Colon (tissue), 2 donors: ENCODE data around the gene ST3GAL2.
"Not testable (repeated sequence)": the region's sequence is repeated elsewhere in the genome, so short reads cannot be mapped to it uniquely, and the experiment has no call there.

Source experiments
- FAIRE-seq: peaks from 2 replicates; lab custom pipeline; 2012; peaks lifted over from hg19 to GRCh38; lab: Jason Lieb, UNC
- donor health status: control.
- donor health status: control.

Gene ST3GAL2

DNA sequence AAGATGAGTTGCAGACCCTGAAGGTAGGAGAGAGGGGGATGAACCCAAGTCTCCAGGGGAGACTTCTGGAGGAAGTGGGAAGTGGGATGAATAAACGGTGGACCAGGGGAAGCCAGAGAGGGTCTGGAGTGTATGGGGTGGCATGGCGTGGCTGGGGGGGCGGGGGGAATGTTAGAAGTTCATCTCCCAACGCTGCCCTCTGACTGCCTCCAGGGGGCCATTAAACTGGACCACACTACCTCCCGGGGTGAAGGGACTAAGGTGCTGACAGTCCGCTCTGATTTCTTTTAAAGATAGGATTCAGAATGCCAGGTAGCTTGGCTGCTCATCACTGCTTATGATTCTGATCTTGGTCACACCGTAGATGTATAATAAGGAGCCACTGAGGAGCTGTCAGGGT is 21.2 kb downstream of the ST3GAL2 start:
- no peak for FAIRE-seq

DNA sequence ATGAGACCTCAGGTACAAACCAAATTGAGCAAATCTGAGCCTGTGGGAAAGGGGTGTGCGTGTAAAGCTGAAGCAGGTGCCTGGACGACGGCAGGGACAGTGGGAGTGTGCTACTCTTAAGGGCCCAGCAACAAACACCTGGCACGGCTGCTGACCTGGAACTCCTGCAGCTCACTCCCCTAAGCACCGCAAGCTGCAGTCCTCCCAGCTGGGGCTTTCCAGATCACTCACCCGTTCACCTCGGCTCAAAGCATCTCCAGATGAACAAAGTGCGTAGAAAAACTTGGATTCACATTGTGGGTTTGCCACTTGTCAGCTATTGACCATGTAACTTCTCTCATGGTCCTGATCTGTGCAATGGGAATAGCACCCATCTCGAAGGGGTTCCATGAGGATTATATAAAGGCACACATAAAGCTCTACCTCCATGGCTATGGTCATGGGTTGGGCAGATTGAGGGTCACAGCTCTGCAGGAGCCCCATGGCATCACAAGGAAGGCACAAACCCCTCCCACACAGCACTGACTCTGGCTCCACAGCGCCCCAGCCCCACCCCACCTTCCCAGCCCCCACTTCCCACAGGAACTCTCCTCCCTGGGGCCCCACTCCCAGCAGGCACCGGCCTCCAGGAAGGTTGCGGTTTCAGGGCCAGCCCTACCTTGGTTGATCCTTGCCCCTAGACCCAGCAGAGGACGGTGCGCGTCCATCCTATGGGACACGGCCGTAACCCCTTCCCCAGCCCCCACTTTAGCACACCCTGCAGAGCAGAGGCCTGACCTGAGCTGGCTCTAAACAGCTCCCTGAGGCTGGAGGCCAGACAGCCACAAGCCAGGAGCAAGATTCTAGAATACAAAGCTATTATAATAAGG is 21.9 kb downstream of the ST3GAL2 start:
- no peak for FAIRE-seq

DNA sequence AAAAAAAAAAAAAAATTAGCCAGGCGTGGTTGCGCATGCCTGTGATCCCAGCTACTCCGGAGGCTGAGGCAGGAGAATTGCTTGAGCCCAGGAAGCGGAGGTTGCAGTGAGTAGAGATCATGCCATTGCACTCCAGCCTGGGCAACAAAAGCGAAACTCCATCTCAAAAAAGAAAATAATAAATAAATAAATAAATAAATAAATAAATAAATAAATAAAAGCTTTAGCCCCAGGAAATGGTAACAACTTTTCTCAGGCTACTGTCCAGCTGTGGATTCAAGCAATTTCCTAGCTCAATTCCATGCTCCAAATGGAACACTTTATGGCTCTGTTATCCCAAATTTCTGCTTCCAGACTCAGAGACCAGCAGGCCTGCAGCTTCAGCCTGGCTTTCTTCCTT is 25.3 kb downstream of the ST3GAL2 start:
- FAIRE-seq: not testable (repeated sequence)

DNA sequence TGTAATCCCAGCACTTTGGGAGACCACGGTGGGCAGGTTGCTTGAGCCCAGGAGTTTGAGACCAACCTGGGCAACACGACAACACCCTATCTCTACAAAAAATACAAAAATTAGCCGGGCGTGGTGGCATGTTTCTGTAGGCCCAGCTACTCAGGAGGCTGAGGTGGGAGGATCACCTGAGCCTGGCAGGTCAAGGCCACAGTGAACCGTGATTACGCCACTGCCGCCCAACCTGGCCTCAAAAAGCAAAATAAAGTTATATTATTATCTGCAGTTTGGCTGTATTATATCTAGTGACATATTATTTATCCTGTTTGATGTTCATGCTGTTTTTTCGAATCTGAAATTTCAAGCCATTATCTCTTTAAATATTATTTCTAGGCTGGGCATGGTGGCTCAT is 26.5 kb downstream of the ST3GAL2 start:
- no peak for FAIRE-seq

DNA sequence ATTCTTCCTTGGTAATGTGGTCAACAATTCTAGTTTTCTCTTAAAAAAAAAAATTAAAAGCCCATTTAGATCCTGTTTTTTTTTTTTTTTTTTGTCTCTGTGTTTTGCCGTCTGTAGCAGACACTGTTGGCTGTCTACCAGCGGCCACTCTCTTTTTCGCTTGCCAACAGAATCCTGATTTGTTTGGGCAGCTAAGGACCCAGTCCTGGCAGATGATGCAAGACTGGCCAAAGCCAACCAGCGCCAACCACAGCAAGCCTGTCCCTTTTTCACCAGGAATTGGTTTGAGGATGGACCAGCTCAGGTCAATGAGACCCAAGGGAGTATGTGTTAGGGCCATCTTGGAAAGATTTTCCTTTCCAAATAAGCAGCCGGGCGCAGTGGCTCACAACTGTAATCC is 28.2 kb downstream of the ST3GAL2 start:
- FAIRE-seq: no peak

DNA sequence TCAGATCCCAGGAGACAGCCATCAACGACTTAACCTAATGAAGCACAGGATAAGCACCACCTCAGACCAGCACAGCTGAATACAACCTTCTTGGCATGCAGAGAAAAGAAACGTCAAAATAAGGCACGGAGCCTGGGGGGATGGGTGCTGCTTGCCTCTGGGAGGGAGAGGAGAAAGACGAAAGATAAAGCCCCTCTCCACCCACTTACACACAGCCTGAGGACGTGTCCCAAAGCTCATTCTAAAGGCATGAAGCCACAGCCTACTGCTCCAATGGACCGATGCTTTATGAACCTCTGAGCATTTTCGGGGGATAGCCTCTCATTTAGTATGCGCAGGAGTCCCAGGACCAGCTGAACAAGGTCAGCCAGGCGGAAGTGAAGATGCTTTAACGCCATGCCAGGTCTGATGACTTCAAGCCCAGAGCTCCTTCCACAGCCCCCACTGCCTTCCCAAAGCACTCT is 31.1 kb downstream of the ST3GAL2 start:
- FAIRE-seq: no peak

DNA sequence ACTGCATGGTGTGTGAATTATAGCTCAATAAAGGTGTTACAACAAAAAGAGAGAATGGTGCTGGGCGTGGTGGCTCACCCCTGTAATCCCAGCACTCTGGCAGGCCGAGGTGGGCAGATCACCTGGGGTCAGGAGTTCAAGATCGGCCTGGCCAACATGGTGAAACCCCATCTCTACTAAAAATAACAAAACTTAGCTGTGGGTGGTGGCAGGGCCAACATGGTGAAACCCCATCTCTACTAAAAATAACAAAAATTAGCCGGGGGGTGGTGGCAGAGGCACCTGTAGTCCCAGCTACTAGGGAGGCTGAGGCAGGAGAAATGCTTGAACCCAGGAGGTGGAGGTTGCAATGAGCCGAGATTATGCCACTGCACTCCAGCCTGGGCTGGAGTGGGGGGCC is 32.8 kb downstream of the ST3GAL2 start:
- FAIRE-seq: not testable (repeated sequence)

DNA sequence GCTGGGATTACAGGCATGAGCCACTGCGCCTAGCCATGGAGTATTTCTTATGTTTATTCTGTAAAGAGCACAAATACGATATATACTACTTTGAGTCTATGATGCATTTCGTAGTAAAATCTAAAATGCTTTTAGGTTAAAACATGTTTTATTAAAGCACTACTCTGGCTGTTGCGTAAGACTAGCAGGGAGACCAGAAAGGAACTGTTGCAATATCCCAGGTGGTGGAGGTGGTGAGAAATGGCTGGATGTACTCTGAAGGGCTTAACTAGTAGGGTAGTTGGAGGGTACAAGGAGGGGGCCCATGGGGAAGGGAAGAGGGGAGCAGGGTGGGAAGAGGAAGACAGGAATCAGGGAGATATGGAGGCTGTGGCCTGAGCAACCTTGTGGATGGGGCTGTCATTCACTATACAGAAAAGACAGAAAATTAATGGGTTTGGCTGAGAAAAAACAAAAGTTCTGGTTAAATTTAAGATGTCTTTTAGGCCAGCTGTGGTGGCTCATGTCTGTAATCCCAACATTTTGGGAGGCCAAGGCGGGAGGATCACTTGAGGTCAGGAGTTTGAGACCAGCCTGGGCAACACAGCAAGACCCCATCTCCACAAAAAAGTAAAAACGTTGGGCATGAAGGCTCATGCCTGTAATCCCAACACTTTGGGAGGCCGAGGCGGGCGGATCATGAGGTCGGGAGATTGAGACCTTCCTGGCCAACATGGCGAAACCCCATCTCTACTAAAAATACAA is 35.8 kb downstream of the ST3GAL2 start:
- FAIRE-seq: no peak

DNA sequence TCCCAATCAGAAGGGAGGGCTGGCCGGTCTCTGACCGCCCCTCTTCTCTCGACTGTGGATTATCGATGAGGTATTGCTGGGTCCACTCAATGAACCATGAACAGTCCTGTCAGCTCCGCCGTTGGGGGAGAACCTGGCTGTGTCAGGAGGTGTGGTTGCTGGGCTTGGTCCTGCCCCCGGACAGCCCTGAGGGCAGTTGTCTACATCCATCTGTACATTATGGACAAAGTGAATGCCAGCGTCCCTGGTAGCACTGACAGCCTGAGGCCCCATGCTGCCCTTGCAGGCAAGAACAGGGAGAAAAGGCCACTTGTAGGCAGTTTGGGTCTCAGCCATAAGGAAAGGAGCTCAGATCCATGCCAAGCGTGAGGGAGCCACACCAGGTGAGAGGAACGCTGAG is 38.9 kb downstream of the ST3GAL2 start:
- no peak for FAIRE-seq

DNA sequence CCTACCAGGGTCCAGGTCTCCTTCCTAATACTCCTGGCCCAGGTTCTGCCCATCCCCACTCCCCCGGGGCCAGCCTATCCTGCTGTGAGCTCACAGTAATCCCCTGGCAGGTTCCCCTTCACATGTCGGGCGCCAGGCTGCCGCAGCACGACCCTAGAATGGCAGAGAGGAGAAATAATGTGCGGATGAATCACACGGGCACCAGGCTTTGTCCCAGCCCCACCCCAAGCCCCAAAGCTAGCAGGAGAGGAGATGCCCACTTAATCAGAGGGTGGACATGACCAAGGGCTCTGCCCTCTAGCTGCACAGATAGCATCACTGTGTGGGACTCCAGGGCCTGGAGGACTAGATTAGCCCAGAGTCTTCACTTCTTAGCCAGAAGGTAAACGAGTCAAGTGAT is 39.5 kb downstream of the ST3GAL2 start:
- FAIRE-seq: no peak

DNA sequence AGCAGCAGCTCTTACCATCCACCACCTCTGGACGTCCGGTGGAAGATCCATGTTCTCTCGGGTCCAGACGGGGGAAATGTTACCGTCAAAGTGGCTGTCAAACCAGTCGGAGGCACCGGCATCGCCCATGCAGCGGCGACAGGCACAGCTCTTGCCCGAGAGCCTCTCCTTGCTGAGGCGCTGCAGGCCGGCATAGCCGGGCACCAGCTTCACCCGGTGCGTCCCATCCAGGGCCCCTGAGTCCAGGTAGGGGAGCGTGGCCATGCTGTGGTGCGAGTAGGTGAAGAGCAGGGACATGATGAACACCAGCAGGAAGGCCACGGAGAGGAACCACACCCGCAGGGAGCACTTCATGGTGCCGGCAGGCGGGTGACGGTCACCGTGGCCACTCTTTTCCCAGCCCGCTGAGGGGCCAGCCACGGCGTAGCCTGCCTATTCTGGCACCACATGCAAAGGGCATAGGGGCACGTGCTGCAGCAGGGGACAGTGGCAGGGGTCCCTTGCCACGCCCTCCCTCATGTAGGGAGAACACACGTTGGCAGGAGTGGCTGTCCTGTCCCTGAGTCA is 40.6 kb downstream of the ST3GAL2 start:
- no peak for FAIRE-seq

DNA sequence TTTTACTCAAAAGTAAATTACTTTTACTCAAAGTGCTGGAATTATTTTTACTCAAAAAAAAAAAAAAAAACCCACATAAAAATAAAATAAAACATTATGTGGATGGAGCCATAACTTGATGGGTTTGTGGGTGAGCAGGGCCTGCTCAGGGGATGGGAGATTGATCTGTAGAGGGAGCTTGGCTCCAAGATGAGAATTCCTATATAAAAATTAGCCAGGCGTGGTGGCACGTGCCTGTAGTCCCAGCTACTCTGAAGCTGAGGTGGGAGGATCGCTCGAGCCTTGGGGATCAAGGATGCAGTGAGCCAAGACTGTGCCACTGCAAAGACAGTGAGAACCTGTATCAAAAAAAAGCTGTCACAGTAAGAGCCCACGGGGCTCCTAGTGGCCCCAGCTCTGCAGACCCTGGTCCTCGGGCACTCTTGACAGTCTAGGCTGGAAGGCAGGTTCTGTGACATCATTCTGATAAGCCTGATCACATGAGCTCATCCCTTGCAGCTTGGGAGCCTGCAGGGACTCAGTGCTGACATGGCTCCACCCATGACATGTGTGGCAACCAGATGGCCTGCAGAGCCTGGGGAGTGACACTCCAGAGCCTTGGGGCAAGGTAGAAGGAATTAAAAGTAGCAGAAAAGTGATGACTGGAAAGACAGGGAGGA is 42.5 kb downstream of the ST3GAL2 start:
- no peak for FAIRE-seq

DNA sequence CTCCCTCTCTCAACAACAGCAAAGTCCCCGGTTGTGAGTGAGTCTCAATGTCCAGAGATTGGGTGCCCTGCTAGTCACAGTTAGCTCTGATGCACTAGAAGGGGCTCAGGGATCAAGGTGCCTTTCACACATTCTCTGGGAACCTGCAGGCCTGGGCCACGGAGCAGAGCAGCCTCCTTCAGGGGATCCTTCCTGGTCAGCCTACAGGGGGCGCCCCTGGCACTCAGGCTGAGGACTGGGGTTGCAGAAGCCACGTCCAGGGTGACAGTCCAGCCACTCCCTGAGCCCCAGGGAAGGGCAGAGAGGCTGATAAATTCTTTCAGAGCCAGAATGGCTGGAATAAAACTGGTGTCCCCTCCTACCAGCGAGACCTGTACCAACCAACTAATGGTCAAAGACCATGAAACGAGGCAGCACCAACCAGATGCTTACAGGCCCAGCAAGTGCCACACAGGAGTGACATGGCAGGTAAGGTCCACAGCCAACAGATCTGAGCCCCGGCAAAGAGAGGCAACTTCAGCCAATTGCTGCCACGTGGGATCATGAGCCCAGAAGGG is 43.5 kb downstream of the ST3GAL2 start:
- no peak for FAIRE-seq

DNA sequence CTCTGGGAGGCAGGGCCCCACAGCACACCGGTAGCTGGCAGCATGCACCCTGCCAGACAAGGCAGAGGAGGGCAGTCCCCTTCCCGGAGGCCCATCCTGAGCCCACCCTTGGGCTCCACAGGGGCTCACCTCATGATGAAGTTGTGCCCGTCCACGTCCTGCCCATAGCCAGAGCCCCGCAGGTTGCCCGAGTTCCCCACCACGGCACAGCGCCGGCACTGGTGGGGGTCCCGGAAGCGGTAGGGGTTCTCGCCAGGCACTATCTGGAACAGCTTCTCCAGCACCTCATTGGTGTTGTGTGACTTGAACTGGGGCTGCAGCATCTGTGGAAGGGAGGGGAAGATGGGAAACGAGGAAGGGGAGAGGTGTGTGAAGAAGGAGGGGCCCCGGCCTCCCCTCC is 44.0 kb downstream of the ST3GAL2 start:
- FAIRE-seq: no peak

DNA sequence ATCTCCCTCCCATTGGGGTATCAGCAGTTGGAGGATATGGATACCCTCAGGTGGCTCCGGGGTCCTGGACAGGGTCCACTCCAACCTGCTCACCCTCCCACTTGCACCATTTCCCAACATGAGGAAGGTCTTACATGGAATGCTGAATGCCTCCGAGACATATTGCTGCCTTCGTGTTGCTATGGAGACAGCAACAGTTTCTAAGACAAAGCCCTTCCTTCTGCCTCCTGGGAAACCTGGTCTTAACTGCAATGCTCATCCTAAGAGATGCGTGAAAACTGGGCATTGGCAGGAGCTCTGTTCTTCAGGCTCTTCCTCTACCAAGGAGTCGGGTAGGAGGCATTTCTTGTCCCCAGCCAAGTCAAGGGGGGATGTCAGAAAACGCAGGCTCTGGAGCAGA is 45.2 kb downstream of the ST3GAL2 start:
- no peak for FAIRE-seq

DNA sequence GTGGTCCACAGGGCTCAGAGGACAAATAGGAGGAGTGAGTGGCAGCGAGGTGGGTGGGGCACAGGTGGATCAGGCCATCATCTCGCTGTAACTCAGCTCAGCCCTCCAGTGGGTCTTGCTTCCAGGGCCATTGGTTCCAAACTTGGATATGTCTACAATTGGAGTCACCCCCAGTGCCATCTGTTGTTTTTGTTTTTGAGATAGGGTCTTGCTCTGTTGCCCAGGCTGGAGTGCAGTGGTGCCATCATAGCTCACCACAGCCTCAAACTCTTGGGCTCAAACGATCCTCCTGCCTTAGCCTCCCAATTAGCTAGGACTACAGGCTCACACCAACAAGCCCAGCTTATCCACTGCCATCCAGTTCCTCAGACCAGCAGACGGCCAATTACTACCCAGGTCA is 46.3 kb downstream of the ST3GAL2 start:
- FAIRE-seq: no peak

DNA sequence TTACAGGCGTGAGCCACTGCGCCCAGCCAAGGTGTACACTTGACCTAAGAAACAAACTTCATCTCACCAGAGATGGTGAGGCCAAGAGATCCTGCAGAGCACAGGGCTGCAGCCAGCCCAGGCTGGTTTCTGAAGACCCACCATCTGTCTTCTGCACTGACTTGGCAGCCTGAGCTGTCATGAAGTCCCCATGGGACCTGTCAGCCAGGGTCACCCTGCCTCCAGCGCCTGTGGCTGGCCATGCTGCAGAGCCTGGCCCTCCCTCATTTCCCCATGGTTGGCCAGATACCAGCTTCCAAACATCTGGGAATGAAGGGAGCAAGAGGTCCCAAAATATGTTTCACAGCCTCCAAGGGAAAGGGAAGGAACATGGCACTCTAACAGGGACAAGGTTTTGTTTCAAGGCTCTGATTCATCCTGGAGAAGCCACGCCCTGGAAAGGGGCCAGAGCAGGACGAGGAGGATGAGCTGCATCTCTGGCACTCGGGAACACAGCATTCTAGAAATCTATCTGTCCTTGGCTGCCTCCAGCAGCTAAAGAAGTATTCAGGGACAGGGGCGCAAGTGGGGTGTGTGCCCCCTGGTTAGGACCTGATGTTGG is 46.9 kb downstream of the ST3GAL2 start:
- no peak for FAIRE-seq

DNA sequence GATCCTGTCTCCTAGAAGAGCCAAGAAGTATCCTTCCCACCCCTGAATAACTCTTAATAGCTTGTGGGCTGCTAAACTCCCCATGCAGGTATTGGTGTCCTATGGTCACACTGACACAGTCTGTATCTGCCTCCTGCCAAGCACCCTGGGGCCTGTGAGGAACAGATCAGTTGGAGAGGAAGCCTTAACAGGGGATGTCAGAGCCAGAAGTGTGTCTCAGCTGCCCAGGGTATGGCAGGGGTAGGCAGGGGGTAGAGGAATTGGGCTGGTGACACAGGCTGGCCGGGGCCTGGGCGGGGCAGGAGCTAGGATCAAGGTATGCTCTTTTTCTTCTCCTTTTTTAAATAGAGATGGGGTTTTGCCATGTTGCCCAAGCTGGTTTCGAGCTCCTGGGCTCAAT is 47.5 kb downstream of the ST3GAL2 start:
- FAIRE-seq: no peak

DNA sequence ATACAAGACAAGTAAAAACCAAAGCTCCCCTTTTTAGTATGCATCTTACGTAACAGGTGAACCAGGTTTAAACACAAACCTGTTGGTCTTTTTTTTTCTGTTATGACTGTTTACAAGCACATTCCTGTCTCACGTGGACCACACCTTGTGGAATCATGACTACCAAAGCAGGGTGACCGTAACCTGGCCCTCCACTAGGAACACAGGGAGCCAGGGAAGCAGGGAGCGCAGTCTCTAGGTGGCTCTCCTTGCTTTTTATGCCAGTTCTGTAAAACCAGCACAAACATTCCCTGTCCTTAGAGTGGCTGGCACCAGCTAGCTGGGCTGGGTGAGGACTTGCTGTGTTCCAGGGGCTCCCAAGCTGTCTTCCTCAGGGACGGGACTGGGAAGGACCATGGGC is 48.1 kb downstream of the ST3GAL2 start:
- no peak for FAIRE-seq

DNA sequence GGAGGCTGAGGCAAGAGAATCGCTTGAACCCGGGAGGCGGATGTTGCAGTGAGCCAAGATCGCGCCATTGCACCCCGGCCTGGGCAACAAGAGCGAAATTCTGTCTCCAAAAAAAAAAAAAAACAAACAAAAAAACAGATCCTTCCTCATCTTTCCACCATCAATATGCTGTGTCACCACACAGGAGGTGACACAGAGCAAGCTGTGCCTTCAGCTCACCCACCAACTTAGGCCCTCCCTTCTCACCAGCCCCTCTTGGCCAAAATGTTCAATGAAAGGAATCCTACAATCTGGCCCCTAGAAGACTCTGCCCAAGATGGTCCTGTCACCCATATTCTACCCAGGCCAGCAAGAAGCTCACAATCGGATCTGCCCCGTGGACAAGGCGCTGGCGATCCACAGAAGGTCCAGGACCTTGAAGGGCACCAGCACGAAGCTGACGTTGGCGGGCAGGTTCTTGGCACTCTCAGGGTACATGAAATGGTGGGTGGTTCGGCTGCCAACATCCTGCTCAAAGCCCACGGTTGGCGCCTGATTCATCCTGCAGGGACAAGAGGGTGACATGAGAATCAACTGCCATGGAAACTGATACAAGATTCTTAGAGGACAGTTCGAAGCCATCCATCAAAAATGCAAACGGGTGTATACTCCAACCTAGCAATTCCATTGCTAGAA is 50.8 kb downstream of the ST3GAL2 start:
- no peak for FAIRE-seq

DNA sequence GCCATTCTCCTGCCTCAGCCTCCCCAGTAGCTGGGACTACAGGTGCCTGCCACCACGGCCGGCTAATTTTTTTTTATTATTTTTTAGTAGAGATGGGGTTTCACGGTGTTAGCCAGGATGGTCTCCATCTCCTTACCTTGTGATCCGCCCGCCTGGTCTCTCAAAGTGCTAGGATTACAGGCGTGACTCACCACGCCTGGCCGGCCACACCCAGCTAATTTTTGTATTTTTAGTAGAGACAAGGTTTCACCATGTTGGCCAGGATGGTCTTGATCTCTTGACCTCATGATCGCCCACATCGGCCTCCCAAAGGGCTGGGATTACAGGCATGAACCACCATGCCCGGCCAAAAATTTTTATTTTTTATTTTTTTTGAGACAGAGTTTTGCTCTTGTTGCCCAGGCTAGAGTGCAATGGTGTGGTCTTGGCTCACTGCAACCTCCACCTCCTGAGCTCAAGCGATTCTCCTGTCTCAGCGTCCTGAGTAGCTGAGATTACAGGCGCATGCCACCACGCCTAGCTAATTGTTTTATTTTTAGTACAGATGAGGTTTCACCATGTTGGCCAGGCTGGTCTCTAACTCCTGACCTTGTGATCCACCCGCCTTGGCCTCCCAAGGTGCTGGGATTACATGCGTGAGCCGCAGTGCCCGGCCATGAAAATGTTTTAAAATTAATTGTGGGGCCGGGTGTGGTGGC is 52.5 kb downstream of the ST3GAL2 start:
- FAIRE-seq: not testable (repeated sequence)
